ENCODE measurements around the gene WSCD2.

Gene WSCD2

GRCh38 chr12:108271951-108272872 is 143.1 kb downstream of the WSCD2 start:
- no peak for DNase-seq

GRCh38 chr12:108273217-108273616 is 144.1 kb downstream of the WSCD2 start:
- DNase-seq: no peak

- DNase-seq: no peak
Measured at GRCh38 chr12:108277613-108278012, 148.5 kb downstream of the WSCD2 start.

- DNase-seq: no peak
Measured at GRCh38 chr12:108282160-108282559, 153.1 kb downstream of the WSCD2 start.

- DNase-seq: no peak
Measured at GRCh38 chr12:108282676-108283075, 153.6 kb downstream of the WSCD2 start.

- DNase-seq: no peak
Measured at GRCh38 chr12:108284163-108284562, 155.1 kb downstream of the WSCD2 start.

GRCh38 chr12:108285016-108285415 is 155.9 kb downstream of the WSCD2 start:
- no peak for DNase-seq

GRCh38 chr12:108287227-108287626 is 158.1 kb downstream of the WSCD2 start:
- no peak for DNase-seq

GRCh38 chr12:108289350-108290161 is 160.5 kb downstream of the WSCD2 start:
- no peak for DNase-seq

GRCh38 chr12:108295641-108296040 is 166.6 kb downstream of the WSCD2 start:
- DNase-seq: no peak

GRCh38 chr12:108296945-108297344 is 167.9 kb downstream of the WSCD2 start:
- no peak for DNase-seq

- no peak for DNase-seq
Measured at GRCh38 chr12:108297424-108297823, 168.3 kb downstream of the WSCD2 start.

GRCh38 chr12:108297895-108298760 is 169.0 kb downstream of the WSCD2 start:
- DNase-seq: no peak

GRCh38 chr12:108298761-108299275 is 169.7 kb downstream of the WSCD2 start:
- no peak for DNase-seq

- DNase-seq: no peak
Measured at GRCh38 chr12:108299516-108299915, 170.4 kb downstream of the WSCD2 start.

All from NCI-H748 treated with DMSO at 0.1 percent for 48 hours (cell line).